GM21723 (cell line): ENCODE results near the gene KCNQ1.

Experiments used
- ATAC-seq: cut with Tn5 transposase; IDR thresholded peaks from one replicate; pipeline ENCODE4 v1.9.1; 2021; ENCODE audit warnings: mild to moderate bottlenecking, moderate library complexity; ENCODE audit not compliant: unreplicated experiment

Gene KCNQ1

DNA sequence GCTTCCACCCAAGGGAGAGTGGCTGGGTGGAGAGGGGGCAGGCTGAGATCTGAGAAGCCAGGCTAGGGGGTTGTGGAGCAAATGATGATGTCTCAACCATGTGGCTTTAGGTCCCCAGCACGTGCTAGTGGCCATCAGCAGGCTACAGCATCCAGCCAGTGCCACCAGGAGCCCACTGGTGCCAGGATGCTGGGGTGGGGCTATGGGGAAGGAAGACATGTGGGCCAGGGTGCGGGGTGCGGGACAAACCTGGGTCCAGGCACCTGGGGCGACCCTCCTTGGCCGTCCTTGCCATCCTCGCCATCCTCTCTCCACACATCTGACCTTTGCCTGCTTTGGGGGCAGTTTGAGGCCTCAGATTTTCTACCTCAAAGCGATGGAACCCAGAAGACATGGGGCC, 104.3 kb downstream of the KCNQ1 start:
- ATAC-seq, result no peak

GRCh38 chr11:2549491-2549875, 104.7 kb downstream of the KCNQ1 start:
- no peak for ATAC-seq

DNA sequence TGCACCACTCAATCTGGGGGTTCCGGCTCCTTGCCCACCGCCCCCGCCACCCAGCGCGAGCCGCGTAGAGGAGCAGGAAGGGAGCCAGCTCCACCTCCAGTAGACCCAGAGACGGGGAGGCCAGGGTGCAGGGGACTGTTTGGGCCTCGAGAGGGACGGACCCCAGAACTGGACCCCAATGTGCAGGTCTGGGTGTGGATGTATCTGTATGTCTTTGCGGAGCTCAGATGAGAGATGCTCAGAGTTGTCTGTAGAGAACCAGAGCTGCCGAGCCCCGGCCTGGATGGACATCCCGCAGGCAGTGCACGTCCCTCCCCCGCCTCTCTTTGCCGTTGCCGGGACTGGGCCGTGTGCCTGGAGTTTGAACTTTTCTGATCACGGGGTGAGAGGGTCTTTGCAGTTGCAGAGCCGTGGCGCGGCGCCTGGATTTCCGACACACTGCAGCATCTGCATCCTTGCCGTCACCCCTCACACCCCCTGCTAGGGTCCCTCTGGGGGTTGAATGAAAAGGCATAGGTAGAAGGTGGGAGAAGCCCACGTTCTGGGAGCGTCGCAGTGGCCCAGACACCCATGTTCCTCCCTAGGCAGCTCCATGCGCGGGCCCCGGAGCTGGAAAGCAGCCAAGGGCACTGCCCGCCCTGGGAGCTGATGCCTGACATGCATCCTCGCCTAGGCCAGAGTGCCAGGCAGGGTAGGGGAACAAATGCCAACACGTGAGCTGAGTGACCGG, 105.2 kb downstream of the KCNQ1 start:
- ATAC-seq, result no peak

GRCh38 chr11:2550606-2550970, 105.8 kb downstream of the KCNQ1 start:
- no peak for ATAC-seq

- no peak for ATAC-seq
Measured at GRCh38 chr11:2551131-2551530, 106.3 kb downstream of the KCNQ1 start.

GRCh38 chr11:2552210-2552609, 107.4 kb downstream of the KCNQ1 start:
- no peak for ATAC-seq

DNA sequence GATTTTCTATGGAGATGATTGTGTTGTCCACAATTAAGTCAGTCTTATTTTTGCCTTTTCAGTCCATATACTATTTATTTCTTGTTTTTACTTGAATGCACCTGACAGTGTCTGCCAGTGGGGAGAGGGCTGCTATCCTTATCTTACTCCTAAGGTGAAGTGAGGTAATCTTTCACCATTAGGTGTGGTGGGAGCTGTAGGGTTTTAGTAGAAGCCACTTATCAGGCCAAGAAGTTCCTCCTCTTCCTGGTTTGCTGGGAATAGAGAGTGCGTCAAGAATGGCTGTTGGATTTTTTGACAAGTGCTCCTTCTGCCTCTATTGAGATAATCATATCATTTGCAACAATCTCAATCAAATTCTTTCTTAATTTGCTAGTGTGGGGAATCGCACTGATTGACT, 108.4 kb downstream of the KCNQ1 start:
- no peak for ATAC-seq

DNA sequence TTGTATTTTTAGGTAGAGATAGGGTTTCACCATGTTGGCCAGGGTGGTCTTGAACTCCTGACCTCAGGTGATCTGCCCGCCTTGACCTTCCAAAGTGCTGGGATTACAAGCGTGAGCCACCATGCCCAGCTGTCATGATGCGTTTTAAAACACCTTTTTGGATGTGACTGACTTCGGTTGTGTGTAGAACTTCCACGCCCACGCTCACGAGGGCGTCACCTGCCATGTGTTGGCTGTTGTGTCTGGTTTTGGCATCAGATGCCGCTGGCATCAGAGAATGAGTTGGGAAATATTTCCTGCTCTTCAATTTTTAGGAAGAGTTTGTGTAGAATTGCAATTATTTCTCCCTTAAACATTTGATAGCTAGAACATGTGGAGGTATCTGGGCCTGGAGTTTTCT, 109.1 kb downstream of the KCNQ1 start:
- ATAC-seq, result no peak

GRCh38 chr11:2554338-2555207, 109.8 kb downstream of the KCNQ1 start:
- no peak for ATAC-seq

GRCh38 chr11:2555336-2555735, 110.5 kb downstream of the KCNQ1 start:
- no peak for ATAC-seq

- no peak for ATAC-seq
Measured at GRCh38 chr11:2555891-2556290, 111.1 kb downstream of the KCNQ1 start.

- ATAC-seq, result no peak
Measured at GRCh38 chr11:2557381-2557780, 112.6 kb downstream of the KCNQ1 start.

GRCh38 chr11:2558397-2558796, 113.6 kb downstream of the KCNQ1 start:
- ATAC-seq, result no peak

DNA sequence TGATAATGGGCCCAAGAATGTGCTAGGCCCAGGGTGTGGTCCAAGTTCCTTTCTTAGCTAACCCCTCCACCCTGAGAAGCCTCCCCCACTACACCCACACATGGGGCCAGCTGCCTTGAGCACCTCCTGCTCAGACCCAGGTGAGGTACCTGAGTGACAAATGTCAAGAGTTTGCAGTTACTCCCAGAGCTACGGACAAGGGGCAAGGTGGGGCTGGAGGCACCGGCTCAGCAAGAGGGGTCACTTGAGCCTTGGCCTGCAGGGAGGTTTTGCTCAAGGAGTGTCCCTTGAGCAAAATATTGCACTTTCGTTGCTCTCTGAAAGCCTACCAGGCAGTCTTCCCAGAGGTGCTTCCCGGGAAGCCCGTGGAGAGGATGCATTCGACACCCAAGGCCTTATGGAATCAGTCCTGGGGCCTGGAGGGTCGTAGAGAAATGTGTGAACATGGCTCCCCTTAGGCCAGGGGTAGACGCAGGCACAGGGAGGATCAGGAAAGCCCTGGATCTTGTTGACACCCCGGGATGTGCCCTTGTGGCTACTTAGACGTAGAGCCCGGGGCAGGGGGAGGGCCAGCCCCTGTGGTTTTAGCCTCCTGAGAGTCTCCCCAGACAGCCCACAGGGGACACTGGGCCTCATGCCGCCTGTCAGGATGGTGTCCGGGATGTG, 114.2 kb downstream of the KCNQ1 start:
- ATAC-seq, result no peak

DNA sequence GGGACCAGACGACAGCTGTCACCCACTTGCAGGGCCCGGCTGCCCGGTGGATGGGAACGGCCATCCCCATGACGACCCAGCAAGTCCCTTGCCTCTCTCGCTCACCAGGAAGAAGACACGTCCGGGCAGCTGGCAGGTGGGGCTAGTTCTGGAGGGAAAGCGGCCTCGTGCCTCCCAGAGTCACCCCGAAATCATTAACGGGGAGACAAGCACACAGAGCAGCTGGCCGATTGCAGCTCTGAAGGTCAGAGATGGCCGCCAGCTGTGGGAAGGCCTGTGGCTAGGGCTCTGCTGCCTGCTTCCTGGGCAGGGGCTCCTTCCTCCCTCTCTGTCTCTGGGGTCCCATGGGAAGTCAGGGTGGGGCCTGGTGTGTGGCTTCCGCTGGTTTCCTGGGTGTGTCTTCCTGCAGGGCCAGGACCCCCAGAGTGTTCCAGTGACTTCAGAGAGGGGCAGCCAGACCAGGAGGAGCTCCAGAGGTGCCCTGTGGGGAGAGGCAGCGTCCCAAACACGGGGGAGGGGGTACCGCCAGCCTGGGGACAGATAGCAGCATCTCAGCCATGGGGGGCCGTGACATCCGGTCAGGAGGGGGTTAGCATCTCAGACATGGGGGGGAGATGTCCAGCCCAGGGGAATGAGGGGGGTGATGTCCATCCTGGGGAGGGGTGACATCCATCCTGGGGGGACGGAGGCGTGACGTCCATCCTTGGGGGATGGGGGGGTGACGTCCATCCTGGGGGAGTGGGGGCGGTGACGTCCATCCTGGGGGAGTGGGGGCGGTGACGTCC, 114.9 kb downstream of the KCNQ1 start:
- ATAC-seq, result no peak

- ATAC-seq, result no peak
Measured at GRCh38 chr11:2561696-2562581, 117.1 kb downstream of the KCNQ1 start.

DNA sequence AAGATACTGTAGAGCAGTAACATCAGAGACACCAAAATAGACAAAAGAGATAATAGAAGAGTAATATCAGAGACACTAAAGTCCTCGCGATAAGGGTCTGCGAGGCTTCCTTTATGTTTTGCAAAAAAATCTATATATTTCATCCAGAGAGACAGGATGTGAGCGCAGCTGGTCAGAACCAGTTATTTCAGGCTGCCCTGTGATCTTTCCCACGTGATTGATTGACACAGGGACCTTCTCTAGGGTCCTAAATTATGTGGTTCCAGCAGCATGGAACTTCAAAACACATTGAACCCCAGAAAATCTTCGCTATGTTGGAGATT, 118.0 kb downstream of the KCNQ1 start:
- no peak for ATAC-seq

GRCh38 chr11:2563213-2564007, 118.6 kb downstream of the KCNQ1 start:
- ATAC-seq, result no peak

GRCh38 chr11:2564008-2564530, 119.3 kb downstream of the KCNQ1 start:
- no peak for ATAC-seq
